ENCODE measurements around the gene HEG1. TPM values are rescaled to one million over a fixed set of nuclear protein-coding genes. Genes with fewer than 3 reads are reported as not detected.

The HEG1 gene
- total and polyA plus RNA-seq, 2 experiments from 2014 or later = 27.2 to 27.3 TPM

DNA sequence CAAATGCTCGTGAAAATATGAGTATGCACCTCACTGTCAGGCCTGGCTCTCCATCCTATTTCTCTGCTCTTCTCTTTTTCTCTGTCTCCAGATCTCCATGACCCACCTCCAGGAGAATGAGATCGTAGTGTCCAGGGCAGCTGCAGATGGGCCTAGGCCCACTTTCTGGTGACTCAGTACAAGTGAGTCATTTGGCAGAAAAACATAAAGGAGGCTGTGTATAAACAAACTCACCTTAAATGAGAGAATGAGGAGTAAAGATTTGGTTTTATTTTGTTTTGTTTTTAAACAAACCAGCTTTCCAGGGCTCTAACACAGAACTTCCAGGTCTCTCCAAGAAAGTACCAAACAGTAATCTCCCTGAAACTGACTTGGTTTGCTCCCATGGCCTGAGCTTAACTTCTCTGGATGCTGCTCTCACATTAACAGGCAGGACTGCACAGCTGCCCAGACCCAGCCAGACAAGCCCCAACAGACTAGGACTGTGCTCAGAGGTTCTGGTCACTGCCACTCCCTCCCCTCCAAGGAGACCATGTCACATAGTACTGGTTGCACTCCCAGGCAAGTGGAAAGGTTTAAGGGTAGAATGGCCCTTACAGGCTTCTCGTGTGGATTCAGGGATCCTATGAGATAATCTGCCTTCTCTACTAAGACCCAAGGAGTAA, 1.5 kb upstream of the HEG1 start:
- Histone ChIP-seq H3K4me2 (no peak overlapping the region), H3K9me3 (ENCODE audit: low read depth) (no peaks in the 10 kb centered on the region), H3K27me3 (no peaks in the 10 kb centered on the region), H3K36me3 (replicated peaks; ENCODE audit: insufficient read depth, low read depth) (no peaks in the 10 kb centered on the region), H3K27ac (no peak overlapping the region), H4K20me1 (ENCODE audit: insufficient read depth, poor library complexity, severe bottlenecking) (peaks cover 3% of the 10 kb centered on the region), H2AFZ (no peak overlapping the region), H3K4me1 (ENCODE audit: insufficient read depth) (peaks cover 20% of the 10 kb centered on the region), H3K9me2 (replicated peaks; ENCODE audit: insufficient read depth) (no peaks in the 10 kb centered on the region), H3K4me3 (no peak overlapping the region), H3K79me2 (peaks cover 13% of the 10 kb centered on the region)
- TF ChIP-seq EZH2 (IDR thresholded peaks at IDR 0.05; ENCODE audit: borderline replicate concordance) = no peak
- TF ChIP-seq EZH2phosphoT487 (IDR thresholded peaks at IDR 0.05; ENCODE audit: low read depth, severe bottlenecking, unreplicated experiment) = no peak
- TF ChIP-seq, protein P1, sequence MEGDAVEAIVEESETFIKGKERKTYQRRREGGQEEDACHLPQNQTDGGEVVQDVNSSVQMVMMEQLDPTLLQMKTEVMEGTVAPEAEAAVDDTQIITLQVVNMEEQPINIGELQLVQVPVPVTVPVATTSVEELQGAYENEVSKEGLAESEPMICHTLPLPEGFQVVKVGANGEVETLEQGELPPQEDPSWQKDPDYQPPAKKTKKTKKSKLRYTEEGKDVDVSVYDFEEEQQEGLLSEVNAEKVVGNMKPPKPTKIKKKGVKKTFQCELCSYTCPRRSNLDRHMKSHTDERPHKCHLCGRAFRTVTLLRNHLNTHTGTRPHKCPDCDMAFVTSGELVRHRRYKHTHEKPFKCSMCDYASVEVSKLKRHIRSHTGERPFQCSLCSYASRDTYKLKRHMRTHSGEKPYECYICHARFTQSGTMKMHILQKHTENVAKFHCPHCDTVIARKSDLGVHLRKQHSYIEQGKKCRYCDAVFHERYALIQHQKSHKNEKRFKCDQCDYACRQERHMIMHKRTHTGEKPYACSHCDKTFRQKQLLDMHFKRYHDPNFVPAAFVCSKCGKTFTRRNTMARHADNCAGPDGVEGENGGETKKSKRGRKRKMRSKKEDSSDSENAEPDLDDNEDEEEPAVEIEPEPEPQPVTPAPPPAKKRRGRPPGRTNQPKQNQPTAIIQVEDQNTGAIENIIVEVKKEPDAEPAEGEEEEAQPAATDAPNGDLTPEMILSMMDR (IDR thresholded peaks at IDR 0.05; ENCODE audit: poor library complexity) = no peak
- no peak for DNase-seq (ENCODE audit: low spot score)
- 74% methylated on average over 3 of the region's 3 CpGs for WGBS (ENCODE audit: low lambda C conversion rate, missing lambda C conversion rate)

DNA sequence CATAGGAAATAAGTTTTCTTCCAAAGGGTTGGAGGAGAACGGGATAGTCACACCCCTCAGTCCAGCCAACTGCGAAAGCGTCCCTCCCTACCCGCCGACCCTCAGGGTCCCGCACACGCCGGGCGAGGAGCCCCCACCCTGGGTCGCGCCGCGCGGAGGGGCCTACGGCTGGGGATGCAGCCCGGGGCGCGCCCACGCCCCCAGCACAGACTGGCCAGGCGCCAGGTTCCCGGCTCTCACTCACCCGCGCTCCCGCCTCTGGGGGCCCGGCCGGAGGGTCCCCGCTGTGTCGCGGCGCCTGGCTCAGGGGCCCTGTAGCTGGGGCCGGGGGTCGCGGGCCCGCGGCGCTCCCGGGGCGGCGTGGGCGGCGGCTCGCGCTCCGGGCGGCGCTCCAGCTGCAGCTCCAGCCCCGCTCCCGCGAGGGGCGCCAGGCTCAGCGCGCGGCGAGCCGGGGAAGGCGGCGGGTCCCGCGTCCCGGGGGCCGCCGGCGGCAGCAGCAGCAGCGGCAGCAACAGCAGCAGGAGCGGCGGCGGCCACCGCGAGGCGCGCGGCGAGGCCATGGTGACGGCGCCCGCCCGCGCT, 375 bp downstream of the HEG1 start:
- Histone ChIP-seq H3K27me3 (no peaks in the 10 kb centered on the region), H3K4me3 (peak overlapping the region; percentile 72), H3K9me2 (replicated peaks; ENCODE audit: insufficient read depth) (no peaks in the 10 kb centered on the region), H3K9me3 (ENCODE audit: low read depth) (no peaks in the 10 kb centered on the region), H3K4me2 (peak overlapping the region; percentile 85), H4K20me1 (ENCODE audit: insufficient read depth, poor library complexity, severe bottlenecking) (peaks cover 9% of the 10 kb centered on the region), H2AFZ (peak overlapping the region; percentile 22), H3K79me2 (peaks cover 24% of the 10 kb centered on the region), H3K36me3 (replicated peaks; ENCODE audit: insufficient read depth, low read depth) (no peaks in the 10 kb centered on the region), H3K27ac (peak overlapping the region; percentile 76), H3K4me1 (ENCODE audit: insufficient read depth) (peaks cover 29% of the 10 kb centered on the region)
- WGBS (ENCODE audit: low lambda C conversion rate, missing lambda C conversion rate) = 2% methylated on average over 15 of the region's 78 CpGs
- DNase-seq (ENCODE audit: low spot score) = peak; percentile 69
- no peak for TF ChIP-seq EZH2 (IDR thresholded peaks at IDR 0.05; ENCODE audit: borderline replicate concordance)
- TF ChIP-seq, protein P1 (IDR thresholded peaks at IDR 0.05; ENCODE audit: poor library complexity) = no peak
- no peak for TF ChIP-seq EZH2phosphoT487 (IDR thresholded peaks at IDR 0.05; ENCODE audit: low read depth, severe bottlenecking, unreplicated experiment)

DNA sequence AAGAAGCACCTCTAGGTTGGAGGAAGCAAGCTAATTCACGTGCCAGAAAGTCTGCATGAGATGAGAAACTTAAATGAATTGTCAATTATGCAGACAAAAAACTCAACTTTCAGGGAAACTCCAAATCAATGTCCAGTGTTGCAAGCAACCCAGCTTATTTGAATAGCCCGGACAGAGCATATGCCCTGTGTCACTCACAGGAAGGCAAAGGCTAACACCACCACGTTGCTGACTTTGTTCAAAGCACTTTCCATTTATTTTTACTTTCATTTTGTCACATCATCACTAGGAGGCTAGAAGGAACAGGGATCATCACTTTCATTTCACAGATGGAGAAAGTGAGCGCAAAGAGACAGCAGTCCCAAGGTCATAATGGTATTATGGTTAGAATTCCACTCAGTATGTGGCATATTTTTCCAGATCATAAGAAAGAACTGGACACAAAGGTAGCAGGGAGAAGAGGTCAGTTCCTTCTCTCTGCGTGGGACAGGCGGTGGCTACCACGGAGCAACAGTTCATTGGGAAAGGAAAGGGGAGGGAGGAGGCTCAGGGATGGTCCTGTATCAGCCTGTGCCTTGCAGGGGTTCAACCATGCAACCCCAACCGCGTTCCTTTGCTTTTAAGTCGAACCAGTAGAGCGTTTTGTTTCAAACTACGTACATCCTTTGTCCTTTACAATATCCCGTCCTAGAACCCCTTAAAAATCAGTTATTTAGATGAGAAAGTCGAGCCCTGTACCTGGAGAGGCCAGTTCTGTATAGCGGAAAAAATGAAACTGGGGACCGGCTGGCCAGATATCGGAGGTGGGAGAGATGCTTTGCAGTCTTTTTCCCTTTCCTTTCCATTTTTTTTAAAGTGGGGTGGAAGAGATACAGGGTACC, 1.1 kb downstream of the HEG1 start:
- Histone ChIP-seq H3K27me3 (no peaks in the 10 kb centered on the region), H3K9me3 (ENCODE audit: low read depth) (no peaks in the 10 kb centered on the region), H3K4me2 (peak overlapping the region; percentile 85), H3K4me3 (peak overlapping the region; percentile 72), H4K20me1 (ENCODE audit: insufficient read depth, poor library complexity, severe bottlenecking) (peaks cover 9% of the 10 kb centered on the region), H3K9me2 (replicated peaks; ENCODE audit: insufficient read depth) (no peaks in the 10 kb centered on the region), H3K27ac (peak overlapping the region; percentile 76), H2AFZ (peak overlapping the region; percentile 22), H3K4me1 (ENCODE audit: insufficient read depth) (peaks cover 29% of the 10 kb centered on the region), H3K36me3 (replicated peaks; ENCODE audit: insufficient read depth, low read depth) (no peaks in the 10 kb centered on the region), H3K79me2 (peaks cover 28% of the 10 kb centered on the region)
- TF ChIP-seq EZH2phosphoT487 (IDR thresholded peaks at IDR 0.05; ENCODE audit: low read depth, severe bottlenecking, unreplicated experiment) = peak; percentile 66
- TF ChIP-seq, protein P1 (IDR thresholded peaks at IDR 0.05; ENCODE audit: poor library complexity) = no peak
- WGBS (ENCODE audit: low lambda C conversion rate, missing lambda C conversion rate) = 11% methylated on average over 17 of the region's 17 CpGs
- DNase-seq (ENCODE audit: low spot score) = peak; percentile 52
